Mammary epithelial cell (primary cell): ENCODE measurements around the gene GNA15.

Source experiments
- CTCF ChIP-seq, 2 donors: IDR thresholded peaks in 1 of 2; conservative IDR thresholded peaks in 1 of 2; 2 replicates each; pipeline ENCODE4 v1.5.1; 2011 to 2012; ENCODE audit warnings: inconsistent platforms in 2 of 2, low read length in 2 of 2, mild to moderate bottlenecking in 2 of 2, control low read depth in 1 of 2, low read depth in 1 of 2; ENCODE audit not compliant: insufficient read depth in 1 of 2; ENCODE audit errors: extremely low read depth in 1 of 2
- EZH2 ChIP-seq: IDR thresholded peaks from 2 replicates; pipeline ENCODE4 v1.6.1; 2012; ENCODE audit warnings: low read length, inconsistent platforms, borderline replicate concordance

- TF ChIP-seq CTCF (conservative IDR thresholded peaks at IDR 0.05 in 1 of 2, IDR thresholded peaks at IDR 0.05 in 1 of 2; ENCODE audit: extremely low read depth in 1 of 2, insufficient read depth in 1 of 2, low read depth in 1 of 2, low read length in 2 of 2) (no peak), EZH2 (no peak)
Observed at GRCh38 chr19:3122512-3122870, 13.3 kb upstream of the GNA15 start.
